OCI-LY7 (cell line): ENCODE measurements around the gene CDK17.

Experiments used
- EZH2phosphoT487 ChIP-seq: fragments of 200-600 bp; sonication (generic); IDR thresholded peaks from 2 replicates; pipeline ENCODE4 v1.6.1; 2018; ENCODE audit warnings: low read depth, borderline replicate concordance, mild to moderate bottlenecking, mixed run types, antibody characterized with exemption, low read length, moderate library complexity, mixed read lengths
- TF ChIP-seq, protein P1 (sequence below): fragments of 200-600 bp; sonication (generic); conservative IDR thresholded peaks from 2 replicates; pipeline ENCODE4 v1.5.1; 2014; ENCODE audit warnings: mild to moderate bottlenecking, antibody characterized with exemption, low read length, moderate library complexity, mixed read lengths

DNA sequence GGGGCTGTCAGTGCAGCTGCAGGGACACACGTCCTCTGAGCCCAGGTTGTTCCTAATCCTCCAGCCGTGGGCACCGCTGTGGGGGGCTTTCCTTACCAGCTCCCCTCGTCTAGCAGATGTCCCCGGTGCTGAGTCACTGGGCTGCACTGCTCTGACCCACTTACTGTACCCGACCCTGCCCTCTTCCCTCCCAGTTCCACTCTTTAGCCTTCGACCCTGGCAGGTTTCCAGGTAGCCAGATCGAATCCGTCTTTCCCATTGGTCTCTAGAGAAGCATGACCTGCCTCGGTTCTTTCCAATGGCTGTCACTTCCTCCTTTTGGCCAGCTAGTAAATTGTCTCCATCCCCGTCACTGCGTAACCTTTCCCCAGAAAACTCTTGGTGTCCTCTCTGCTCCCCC lies 157.6 kb downstream of the CDK17 start:
- TF ChIP-seq, protein P1, sequence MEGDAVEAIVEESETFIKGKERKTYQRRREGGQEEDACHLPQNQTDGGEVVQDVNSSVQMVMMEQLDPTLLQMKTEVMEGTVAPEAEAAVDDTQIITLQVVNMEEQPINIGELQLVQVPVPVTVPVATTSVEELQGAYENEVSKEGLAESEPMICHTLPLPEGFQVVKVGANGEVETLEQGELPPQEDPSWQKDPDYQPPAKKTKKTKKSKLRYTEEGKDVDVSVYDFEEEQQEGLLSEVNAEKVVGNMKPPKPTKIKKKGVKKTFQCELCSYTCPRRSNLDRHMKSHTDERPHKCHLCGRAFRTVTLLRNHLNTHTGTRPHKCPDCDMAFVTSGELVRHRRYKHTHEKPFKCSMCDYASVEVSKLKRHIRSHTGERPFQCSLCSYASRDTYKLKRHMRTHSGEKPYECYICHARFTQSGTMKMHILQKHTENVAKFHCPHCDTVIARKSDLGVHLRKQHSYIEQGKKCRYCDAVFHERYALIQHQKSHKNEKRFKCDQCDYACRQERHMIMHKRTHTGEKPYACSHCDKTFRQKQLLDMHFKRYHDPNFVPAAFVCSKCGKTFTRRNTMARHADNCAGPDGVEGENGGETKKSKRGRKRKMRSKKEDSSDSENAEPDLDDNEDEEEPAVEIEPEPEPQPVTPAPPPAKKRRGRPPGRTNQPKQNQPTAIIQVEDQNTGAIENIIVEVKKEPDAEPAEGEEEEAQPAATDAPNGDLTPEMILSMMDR: no peak
- no peak for TF ChIP-seq EZH2phosphoT487
